Endothelial cell of umbilical vein (primary cell): ENCODE measurements around the gene EIF2S3.

Experiments
- EZH2 ChIP-seq: IDR thresholded peaks from 2 replicates; pipeline ENCODE4 v1.6.1; 2012; ENCODE audit warnings: borderline replicate concordance, low read depth, mild to moderate bottlenecking, moderate library complexity, low read length, inconsistent platforms; ENCODE audit not compliant: severe bottlenecking
- JUN ChIP-seq: IDR thresholded peaks from 2 replicates; pipeline ENCODE4 v1.6.1; 2011; ENCODE audit warnings: borderline replicate concordance, low read depth; ENCODE audit not compliant: insufficient read length, insufficient read depth
- TF ChIP-seq, protein P1 (sequence below), 2 donors: IDR thresholded peaks; 1 replicate in 1 of 2; 2 replicates in 1 of 2; pipeline ENCODE4 v1.5.1; 2011; ENCODE audit warnings: low read length in 2 of 2, mild to moderate bottlenecking in 2 of 2, moderate library complexity in 2 of 2, control low read depth in 1 of 2, inconsistent platforms in 1 of 2, low read depth in 1 of 2; ENCODE audit not compliant: insufficient read depth in 1 of 2; ENCODE audit errors: extremely low read depth in 1 of 2

DNA sequence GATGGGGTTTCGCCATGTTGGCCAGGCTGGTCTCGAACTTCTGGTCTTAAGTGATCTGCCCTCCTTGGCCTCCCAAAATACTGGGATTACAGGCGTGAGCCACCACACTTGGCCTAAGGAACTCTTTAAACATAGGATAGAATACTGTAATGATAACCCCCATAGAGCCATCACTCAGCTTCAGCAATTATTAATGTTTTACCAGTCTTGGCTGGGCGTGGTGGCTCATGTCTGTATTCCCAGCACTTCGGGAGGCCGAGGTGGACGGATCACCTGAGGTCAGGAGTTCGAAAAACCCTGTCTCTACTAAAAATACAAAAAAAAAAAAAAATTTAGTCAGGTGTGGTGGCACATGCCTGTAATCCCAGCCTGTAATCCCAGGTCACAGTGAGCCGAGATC, 15.1 kb downstream of the EIF2S3 start:
- TF ChIP-seq, protein P1, sequence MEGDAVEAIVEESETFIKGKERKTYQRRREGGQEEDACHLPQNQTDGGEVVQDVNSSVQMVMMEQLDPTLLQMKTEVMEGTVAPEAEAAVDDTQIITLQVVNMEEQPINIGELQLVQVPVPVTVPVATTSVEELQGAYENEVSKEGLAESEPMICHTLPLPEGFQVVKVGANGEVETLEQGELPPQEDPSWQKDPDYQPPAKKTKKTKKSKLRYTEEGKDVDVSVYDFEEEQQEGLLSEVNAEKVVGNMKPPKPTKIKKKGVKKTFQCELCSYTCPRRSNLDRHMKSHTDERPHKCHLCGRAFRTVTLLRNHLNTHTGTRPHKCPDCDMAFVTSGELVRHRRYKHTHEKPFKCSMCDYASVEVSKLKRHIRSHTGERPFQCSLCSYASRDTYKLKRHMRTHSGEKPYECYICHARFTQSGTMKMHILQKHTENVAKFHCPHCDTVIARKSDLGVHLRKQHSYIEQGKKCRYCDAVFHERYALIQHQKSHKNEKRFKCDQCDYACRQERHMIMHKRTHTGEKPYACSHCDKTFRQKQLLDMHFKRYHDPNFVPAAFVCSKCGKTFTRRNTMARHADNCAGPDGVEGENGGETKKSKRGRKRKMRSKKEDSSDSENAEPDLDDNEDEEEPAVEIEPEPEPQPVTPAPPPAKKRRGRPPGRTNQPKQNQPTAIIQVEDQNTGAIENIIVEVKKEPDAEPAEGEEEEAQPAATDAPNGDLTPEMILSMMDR (IDR thresholded peaks at IDR 0.05; ENCODE audit: extremely low read depth in 1 of 2, insufficient read depth in 1 of 2, low read depth in 1 of 2, low read length in 2 of 2): no peak
- TF ChIP-seq EZH2 (no peak), JUN (no peak)
